Peyer's patch (tissue), 4 donors: Measurements from ENCODE around the gene MDFI. TPM values are rescaled to one million over a fixed set of nuclear protein-coding genes. Genes with fewer than 3 reads are reported as not detected.

Experiments
- DNase-seq, 3 donors: peaks; one replicate each; pipeline ENCODE4 v3.0.0-alpha.2; 2017 to 2019
- H3K27ac ChIP-seq, 4 donors: fragments of 200-600 bp; sonication (generic); one replicate each; pipeline ENCODE4 v1.5.1; 2016 to 2019
- H3K27me3 ChIP-seq, 2 donors: fragments of 200-600 bp; sonication (generic); one replicate each; pipeline ENCODE4 v1.5.1; 2019
- H3K36me3 ChIP-seq, 3 donors: fragments of 200-600 bp; sonication (generic); one replicate each; pipeline ENCODE4 v1.5.1; 2016 to 2019
- H3K4me1 ChIP-seq, 4 donors: fragments of 200-600 bp; sonication (generic); one replicate each; pipeline ENCODE4 v1.5.1; 2016 to 2019
- H3K4me3 ChIP-seq, 4 donors: fragments of 200-600 bp; sonication (generic); 1 replicate in 3 of 4; 2 replicates in 1 of 4; pipeline ENCODE4 v1.5.1; 2016 to 2019; ENCODE audit warnings: mild to moderate bottlenecking in 1 of 4
- H3K9me3 ChIP-seq, 4 donors: fragments of 200-600 bp; sonication (generic); one replicate each; pipeline ENCODE4 v1.5.1; 2016 to 2019; ENCODE audit warnings: mild to moderate bottlenecking in 1 of 4
- CTCF ChIP-seq, 6 experiments: fragments of 450-650 bp in 4 of 6; fragments of 200-600 bp in 2 of 6; sonication (generic) in 1 of 6; IDR thresholded peaks; one replicate each; pipeline ENCODE4 v1.5.1; 2017 to 2019; ENCODE audit warnings: antibody characterized with exemption in 6 of 6, mild to moderate bottlenecking in 3 of 6, moderate library complexity in 1 of 6
- POLR2A ChIP-seq, 2 donors: fragments of 450-650 bp; IDR thresholded peaks; one replicate each; pipeline ENCODE4 v1.5.1; 2017; ENCODE audit warnings: antibody characterized with exemption in 2 of 2, mild to moderate bottlenecking in 2 of 2, moderate library complexity in 2 of 2
- total RNA-seq, 4 donors: library from RNA; depleted of rRNA; stranded (reverse); fragments of >200 nt; gene quantifications; one replicate each; pipeline ENCODE4 v1.1.0, GENCODE V29; 2016

The MDFI gene
- total RNA-seq, 4 donors from 2014 or later: 0.94 to 2.6 (median 2.4) TPM; not detected in 1

DNA sequence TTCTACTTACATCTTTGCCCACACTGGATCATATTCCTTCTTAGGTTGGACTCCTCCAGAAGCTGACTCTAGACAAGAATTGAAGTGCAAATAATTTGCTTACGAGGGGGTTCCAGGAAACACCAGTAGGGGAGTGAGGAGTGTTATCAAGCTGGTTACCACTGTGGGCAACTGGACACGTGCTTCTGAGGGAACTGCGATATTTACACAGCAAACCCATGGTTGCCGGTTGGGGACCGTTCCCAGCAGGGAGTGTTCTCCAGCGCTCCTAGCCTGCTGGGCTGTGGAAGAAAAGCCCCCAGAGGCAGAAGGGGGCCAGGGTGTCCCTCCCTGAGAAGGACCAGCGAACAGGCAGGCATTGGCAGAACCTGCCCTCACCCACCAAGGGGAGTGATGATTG is 21.7 kb downstream of the MDFI start:
- TF ChIP-seq CTCF (IDR thresholded peaks at IDR 0.05): no peak
- TF ChIP-seq POLR2A (IDR thresholded peaks at IDR 0.05): no peak

GRCh38 chr6:41663568-41663967 is 25.3 kb downstream of the MDFI start:
- Histone ChIP-seq H3K4me3 (no peak overlapping the region), H3K27ac (no peak overlapping the region), H3K9me3 (no peaks in the 10 kb centered on the region), H3K4me1 (no peaks in the 10 kb centered on the region), H3K27me3 (no peaks in the 10 kb centered on the region), H3K36me3 (no peaks in the 10 kb centered on the region)
- DNase-seq: no peak
- TF ChIP-seq CTCF (IDR thresholded peaks at IDR 0.05) (no peak), POLR2A (IDR thresholded peaks at IDR 0.05) (no peak)

More for the DNA sequence above, 21.7 kb downstream of the MDFI start:
- no peaks in the 10 kb centered on the region for H3K27me3 ChIP-seq
- no peak for DNase-seq
- H3K27ac ChIP-seq: no peak overlapping the region
- no peaks in the 10 kb centered on the region for H3K36me3 ChIP-seq
- H3K9me3 ChIP-seq: no peaks in the 10 kb centered on the region
- no peaks in the 10 kb centered on the region for H3K4me1 ChIP-seq
- H3K4me3 ChIP-seq: no peak overlapping the region

DNA sequence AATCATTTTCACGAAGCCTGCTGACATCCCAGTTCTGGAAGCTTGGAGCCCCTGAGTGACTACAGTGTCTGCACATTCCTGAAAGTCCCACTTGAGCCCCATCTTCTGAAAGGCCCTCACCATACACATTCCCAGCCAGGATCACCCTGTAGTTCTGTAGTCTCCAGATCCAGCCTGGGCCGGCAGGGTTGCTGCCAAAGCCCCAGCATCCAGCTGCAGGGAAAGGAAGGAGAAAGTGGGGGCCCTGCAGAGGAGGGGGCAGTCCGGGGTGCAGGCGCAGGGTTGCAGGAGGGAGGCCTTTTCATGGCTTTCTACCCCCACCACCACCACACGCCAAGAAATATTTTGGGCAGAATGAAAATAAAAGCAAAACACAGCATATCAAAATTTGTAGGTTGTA is 26.0 kb downstream of the MDFI start:
- no peak overlapping the region for H3K27ac ChIP-seq

DNA sequence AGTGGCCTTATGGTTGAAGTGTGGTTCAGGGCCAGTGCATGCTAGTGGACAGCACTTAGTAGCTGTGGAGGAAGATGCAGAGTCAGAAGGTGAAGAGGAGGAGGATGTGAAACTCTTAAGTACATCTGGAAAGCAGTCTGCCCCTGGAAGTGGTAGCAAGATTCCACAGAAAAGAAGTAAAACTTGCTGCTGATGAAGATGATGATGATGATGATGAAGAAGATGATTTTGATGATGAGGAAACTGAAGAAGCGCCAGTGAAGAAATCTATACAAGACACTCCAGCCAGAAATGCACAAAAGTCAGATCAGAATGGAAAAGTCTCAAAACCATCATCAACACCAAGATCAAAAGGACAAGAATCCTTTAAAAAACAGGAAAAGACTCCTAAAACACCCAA is 28.9 kb downstream of the MDFI start:
- Histone ChIP-seq H3K4me1 (no peaks in the 10 kb centered on the region), H3K36me3 (no peaks in the 10 kb centered on the region), H3K27me3 (no peaks in the 10 kb centered on the region), H3K4me3 (no peak overlapping the region), H3K9me3 (no peaks in the 10 kb centered on the region), H3K27ac (no peak overlapping the region)
- TF ChIP-seq CTCF (IDR thresholded peaks at IDR 0.05) (no peak), POLR2A (IDR thresholded peaks at IDR 0.05) (no peak)
- no peak for DNase-seq

More for the DNA sequence above, 26.0 kb downstream of the MDFI start:
- Histone ChIP-seq H3K9me3 (no peaks in the 10 kb centered on the region), H3K27me3 (no peaks in the 10 kb centered on the region), H3K4me3 (no peak overlapping the region), H3K36me3 (no peaks in the 10 kb centered on the region), H3K4me1 (no peaks in the 10 kb centered on the region)
- DNase-seq: no peak
- no peak for TF ChIP-seq CTCF (IDR thresholded peaks at IDR 0.05)
- TF ChIP-seq POLR2A (IDR thresholded peaks at IDR 0.05): no peak

GRCh38 chr6:41668968-41669367 is 30.7 kb downstream of the MDFI start:
- Histone ChIP-seq H3K4me3 (no peak overlapping the region), H3K27me3 (no peaks in the 10 kb centered on the region), H3K36me3 (no peaks in the 10 kb centered on the region), H3K9me3 (no peaks in the 10 kb centered on the region), H3K4me1 (no peaks in the 10 kb centered on the region), H3K27ac (no peak overlapping the region)
- DNase-seq: no peak
- TF ChIP-seq POLR2A (IDR thresholded peaks at IDR 0.05): no peak
- TF ChIP-seq CTCF (IDR thresholded peaks at IDR 0.05): no peak
